Psoas muscle (tissue), 8 donors: ENCODE results near the gene ZFPL1. TPM values are rescaled to one million over a fixed set of nuclear protein-coding genes. Genes with fewer than 3 reads are reported as not detected.

ENCODE experiments used
- ATAC-seq, 4 donors: fragments of 200-7000 bp; cut with Tn5 transposase; one replicate each; pipeline ENCODE4 v1.9.1; 2020; ENCODE audit warnings: moderate library complexity in 3 of 4, mild to moderate bottlenecking in 2 of 4
- DNase-seq, 2 donors: peaks; one replicate each; pipeline ENCODE4 v3.0.0-alpha.2; 2020
- H3K27ac ChIP-seq: fragments of 200-600 bp; one replicate; pipeline ENCODE4 v1.8.0; 2022
- H3K27me3 ChIP-seq, 3 donors: fragments of 200-600 bp in 1 of 3; one replicate each; pipeline versions ENCODE4 v1.6.1 to v1.8.0; 2013 to 2022; ENCODE audit warnings: low read length in 2 of 3, mild to moderate bottlenecking in 2 of 3, moderate library complexity in 1 of 3; ENCODE audit not compliant: insufficient read depth in 3 of 3
- H3K36me3 ChIP-seq, 2 donors: fragments of 200-600 bp in 1 of 2; one replicate each; pipeline versions ENCODE4 v1.6.1 to v1.8.0; 2013 to 2022; ENCODE audit warnings: low read depth in 1 of 2, mild to moderate bottlenecking in 1 of 2, moderate library complexity in 1 of 2; ENCODE audit not compliant: insufficient read depth in 1 of 2
- H3K4me1 ChIP-seq: fragments of 200-600 bp; one replicate; pipeline ENCODE4 v1.8.0; 2022
- H3K4me3 ChIP-seq: fragments of 200-600 bp; one replicate; pipeline ENCODE4 v1.8.0; 2022; ENCODE audit warnings: mild to moderate bottlenecking
- H3K9me3 ChIP-seq: fragments of 200-600 bp; one replicate; pipeline ENCODE4 v1.8.0; 2022
- CTCF ChIP-seq: fragments of 200-600 bp; IDR thresholded peaks from one replicate; pipeline ENCODE4 v1.8.0; 2022; ENCODE audit warnings: antibody characterized with exemption
- WGBS, 3 donors: extraction: QIAGEN DNeasy Blood & Tissue Kit; methylation state at CpG; one replicate each; pipeline versions ENCODE4 v1.1.6 to v1.1.7; 2013; 5-methylcytosine and 5-hydroxymethylcytosine counted together
- intact Hi-C, 2 donors: fragments of 100-400 bp; cut with DNase I; formaldehyde crosslinking; loops; one replicate each; pipeline versions ENCODE4 v1.11.0 to v1.14.2; 2022
- polyA plus RNA-seq, 3 donors: library from polyadenylated mRNA; stranded (reverse); fragments of 200-250 nt; gene quantifications; one replicate each; pipeline ENCODE4 v1.2.3, GENCODE V29; 2013
- total RNA-seq, 4 donors: library from RNA; stranded (reverse); fragmentation: NEBNext Ultra II Directional in 2 of 4; extraction: Animal tissue kit (Norgen Biotek cat#: 25700) in 2 of 4; gene quantifications; one replicate each; pipeline versions ENCODE4 v1.2.1 to v1.2.4, GENCODE V29; 2021 to 2023
- donor health status: healthy with polysubstance abuse.
- donor health status: DM: no; HTN: no; CAD: no; lungs with moderate emphysema.
- donor health status: Bipolar disorder and iron deficiency.
- donor health status: healthy.
- donor health status: DM: yes; HTN: yes; CAD: no.
- donor health status: DM: no; HTN: no; CAD: no.
- donor health status: DM: no; HTN: no; CAD: no.
- donor health status: DM: yes; HTN: yes; CAD: no.

ZFPL1 gene
- total and polyA plus RNA-seq, 7 donors: 22.1 to 55.9 (median 29.3) TPM

- no peak overlapping the region for H3K4me3 ChIP-seq
- DNase-seq (peak in 1 of 2 donors; percentile 39), ATAC-seq (peak; percentile 34 to 72 (median 58))
- H3K4me1 ChIP-seq: peaks cover 2% of the 10 kb centered on the region
- no peaks in the 10 kb centered on the region for H3K9me3 ChIP-seq
- TF ChIP-seq CTCF: peak; percentile 40
- intact Hi-C loops: loop anchor here in 1 of 2 donors (5.0 kb wide), 1 partner anchor 56 kb away; no protein-coding TSS in a partner anchor
- no peaks in the 10 kb centered on the region for H3K27me3 ChIP-seq
- WGBS, 3 donors: 62 to 75% (median 63%) methylated on average over 3 of the region's 3 CpGs
- H3K36me3 ChIP-seq: no peaks in the 10 kb centered on the region
- no peak overlapping the region for H3K27ac ChIP-seq
These were observed 5.9 kb upstream of the ZFPL1 start for GRCh38 chr11:65078151-65078550.

GRCh38 chr11:65078786-65079342, 5.2 kb upstream of the ZFPL1 start:
- no peaks in the 10 kb centered on the region for H3K36me3 ChIP-seq
- no peaks in the 10 kb centered on the region for H3K9me3 ChIP-seq
- intact Hi-C loops: loop anchor here in 1 of 2 donors (5.0 kb wide), 1 partner anchor 57 kb away; no protein-coding TSS in a partner anchor
- TF ChIP-seq CTCF: no peak
- no peaks in the 10 kb centered on the region for H3K27me3 ChIP-seq
- DNase-seq (no peak), ATAC-seq (no peak)
- peaks cover 9% of the 10 kb centered on the region for H3K4me1 ChIP-seq
- no peak overlapping the region for H3K27ac ChIP-seq
- WGBS, 3 donors: 87 to 89% (median 89%) methylated on average over 9 of the region's 9 CpGs
- H3K4me3 ChIP-seq: no peak overlapping the region

GRCh38 chr11:65083134-65083833, 738 bp upstream of the ZFPL1 start:
- no peaks in the 10 kb centered on the region for H3K9me3 ChIP-seq
- peaks cover 3 to 34% of the 10 kb centered on the region in 2 donors for H3K36me3 ChIP-seq
- no peak for TF ChIP-seq CTCF
- ATAC-seq (peak in 2 of 4 donors; percentile 1 to 4), DNase-seq (no peak)
- WGBS, 3 donors: 3 to 6% (median 3%) methylated on average over 13 of the region's 13 CpGs
- intact Hi-C loops: loop anchor here (5.0 kb wide), 1 partner anchor 41 kb away; the partner anchor contains the start of gene SAC3D1 (in 2 of the 2)
- no peaks in the 10 kb centered on the region for H3K27me3 ChIP-seq
- peak overlapping the region; percentile 84 for H3K4me3 ChIP-seq
- H3K4me1 ChIP-seq: peaks cover 23% of the 10 kb centered on the region
- peak overlapping the region; percentile 88 for H3K27ac ChIP-seq

- Histone ChIP-seq H3K27ac (peak overlapping the region; percentile 88), H3K9me3 (no peaks in the 10 kb centered on the region), H3K4me3 (peak overlapping the region; percentile 84), H3K27me3 (no peaks in the 10 kb centered on the region), H3K4me1 (peaks cover 23% of the 10 kb centered on the region), H3K36me3 (peaks cover 3 to 49% of the 10 kb centered on the region in 2 donors)
- intact Hi-C loops: loop anchor here (1.0 to 5.0 kb wide), 3 partner anchors 12 to 42 kb away; partner anchors contain the start of genes SAC3D1 (in 2 of the 2) and VPS51 (in 1 of the 2)
- 42 to 44% (median 43%) methylated on average over 23 of the region's 23 CpGs for WGBS, 3 donors
- ATAC-seq (peak in 1 of 4 donors; percentile 8), DNase-seq (no peak)
- TF ChIP-seq CTCF: no peak
These were observed 765 bp downstream of the ZFPL1 start for GRCh38 chr11:65084598-65085375.
